Measurements from ENCODE around the gene SHISAL1.

- no peak for TF ChIP-seq POLR2A (IDR thresholded peaks at IDR 0.05)
- no peak for TF ChIP-seq CTCF (IDR thresholded peaks at IDR 0.05)
- no peak for TF ChIP-seq EP300 (IDR thresholded peaks at IDR 0.05)
Measured at GRCh38 chr22:44317886-44318637, 5.3 kb upstream of the SHISAL1 start.

Measured in ovary (tissue), 3 donors.